ENCODE results near the gene FAM171A1.

DNA sequence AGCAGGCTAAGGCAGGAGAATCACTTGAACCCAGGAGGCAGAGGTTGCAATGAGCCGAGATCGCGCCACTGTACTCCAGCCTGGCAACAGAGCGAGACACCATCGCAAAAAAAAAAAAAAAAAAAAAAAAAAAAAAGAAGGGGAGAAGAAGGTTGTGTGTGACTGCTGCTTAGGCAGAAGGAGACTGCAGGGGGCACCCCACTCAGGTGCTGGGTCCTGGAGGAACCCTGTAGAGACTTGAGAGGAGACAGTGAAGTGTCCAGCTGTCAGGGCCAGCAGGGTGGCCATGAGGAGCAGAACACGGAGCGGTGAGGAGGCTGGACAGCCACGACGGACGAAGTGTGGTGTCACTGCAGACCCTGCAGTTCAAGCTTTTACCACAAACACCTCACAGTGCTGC, 103.6 kb downstream of the FAM171A1 start:
- TF ChIP-seq, protein P1, sequence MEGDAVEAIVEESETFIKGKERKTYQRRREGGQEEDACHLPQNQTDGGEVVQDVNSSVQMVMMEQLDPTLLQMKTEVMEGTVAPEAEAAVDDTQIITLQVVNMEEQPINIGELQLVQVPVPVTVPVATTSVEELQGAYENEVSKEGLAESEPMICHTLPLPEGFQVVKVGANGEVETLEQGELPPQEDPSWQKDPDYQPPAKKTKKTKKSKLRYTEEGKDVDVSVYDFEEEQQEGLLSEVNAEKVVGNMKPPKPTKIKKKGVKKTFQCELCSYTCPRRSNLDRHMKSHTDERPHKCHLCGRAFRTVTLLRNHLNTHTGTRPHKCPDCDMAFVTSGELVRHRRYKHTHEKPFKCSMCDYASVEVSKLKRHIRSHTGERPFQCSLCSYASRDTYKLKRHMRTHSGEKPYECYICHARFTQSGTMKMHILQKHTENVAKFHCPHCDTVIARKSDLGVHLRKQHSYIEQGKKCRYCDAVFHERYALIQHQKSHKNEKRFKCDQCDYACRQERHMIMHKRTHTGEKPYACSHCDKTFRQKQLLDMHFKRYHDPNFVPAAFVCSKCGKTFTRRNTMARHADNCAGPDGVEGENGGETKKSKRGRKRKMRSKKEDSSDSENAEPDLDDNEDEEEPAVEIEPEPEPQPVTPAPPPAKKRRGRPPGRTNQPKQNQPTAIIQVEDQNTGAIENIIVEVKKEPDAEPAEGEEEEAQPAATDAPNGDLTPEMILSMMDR (IDR thresholded peaks at IDR 0.05) = no peak
- no peak for TF ChIP-seq POLR2A (IDR thresholded peaks at IDR 0.05)
